GM15510 (cell line): Measurements from ENCODE around the gene TAF10.
A peak's percentile ranks its signal among the peaks of the same experiment; 100 is the strongest.

Source experiments
- POLR2A ChIP-seq: IDR thresholded peaks from 3 replicates; pipeline ENCODE4 v1.6.1; 2011; ENCODE audit warnings: borderline replicate concordance; ENCODE audit not compliant: insufficient read length; ENCODE audit errors: extremely low read depth

TAF10 gene

DNA sequence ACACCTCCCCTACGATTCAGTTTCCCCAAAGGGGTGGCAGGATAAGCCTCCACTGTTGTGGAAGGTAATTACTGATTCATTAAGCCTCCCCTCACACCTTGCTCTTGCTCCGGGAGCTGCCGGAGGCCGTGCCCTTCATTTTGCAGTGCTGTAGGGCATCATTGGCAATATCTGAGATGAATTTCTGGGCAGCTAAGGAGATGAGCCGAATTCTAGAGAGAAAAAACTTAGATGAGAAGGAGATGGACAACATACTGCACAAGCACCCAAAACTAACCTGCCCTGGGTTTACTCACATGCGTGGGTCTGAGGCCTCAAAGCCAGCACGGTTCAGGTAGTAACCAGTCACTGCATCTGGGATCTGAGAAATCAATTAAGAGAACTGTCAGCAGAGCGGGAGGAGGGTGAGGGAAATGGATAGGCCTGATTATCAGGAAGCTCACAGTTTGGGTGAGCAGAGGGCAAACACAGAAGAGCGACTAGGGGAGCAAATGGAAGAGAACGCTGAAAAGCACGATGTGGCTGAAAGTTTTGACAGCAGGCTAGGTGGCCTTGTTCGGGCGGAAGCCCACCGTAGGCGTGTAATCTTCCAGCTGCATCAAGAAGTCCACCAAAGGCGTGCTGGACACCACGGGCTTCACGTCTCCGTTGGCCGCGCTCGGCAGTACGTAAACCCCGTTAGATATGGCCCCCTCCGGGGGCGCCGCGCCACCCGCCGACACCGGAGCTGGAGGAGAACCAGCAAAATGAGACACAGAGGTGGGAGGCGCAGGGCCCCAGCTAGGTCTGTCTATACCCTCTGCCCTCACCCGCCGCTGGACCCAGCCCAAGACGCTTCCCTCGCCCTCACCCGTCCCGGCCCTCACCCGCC lies 689 bp downstream of the TAF10 start:
- no peak for TF ChIP-seq POLR2A

DNA sequence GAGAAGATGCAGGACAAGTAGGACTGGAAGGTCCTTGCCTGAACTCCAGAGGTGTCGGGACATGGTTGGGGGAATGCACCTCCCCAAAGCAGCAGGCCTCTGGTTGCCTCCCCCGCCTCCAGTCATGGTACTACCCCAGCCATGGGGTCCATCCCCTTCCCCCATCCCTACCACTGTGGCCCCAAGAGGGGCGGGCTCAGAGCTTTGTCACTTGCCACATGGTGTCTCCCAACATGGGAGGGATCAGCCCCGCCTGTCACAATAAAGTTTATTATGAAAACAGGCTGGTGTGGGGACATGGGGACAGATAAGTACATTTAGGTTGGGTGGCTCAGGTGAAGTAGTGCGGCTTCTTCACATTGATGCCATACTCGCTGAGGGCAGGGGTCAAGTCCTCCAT lies 1.4 kb downstream of the TAF10 start:
- TF ChIP-seq POLR2A: no peak

DNA sequence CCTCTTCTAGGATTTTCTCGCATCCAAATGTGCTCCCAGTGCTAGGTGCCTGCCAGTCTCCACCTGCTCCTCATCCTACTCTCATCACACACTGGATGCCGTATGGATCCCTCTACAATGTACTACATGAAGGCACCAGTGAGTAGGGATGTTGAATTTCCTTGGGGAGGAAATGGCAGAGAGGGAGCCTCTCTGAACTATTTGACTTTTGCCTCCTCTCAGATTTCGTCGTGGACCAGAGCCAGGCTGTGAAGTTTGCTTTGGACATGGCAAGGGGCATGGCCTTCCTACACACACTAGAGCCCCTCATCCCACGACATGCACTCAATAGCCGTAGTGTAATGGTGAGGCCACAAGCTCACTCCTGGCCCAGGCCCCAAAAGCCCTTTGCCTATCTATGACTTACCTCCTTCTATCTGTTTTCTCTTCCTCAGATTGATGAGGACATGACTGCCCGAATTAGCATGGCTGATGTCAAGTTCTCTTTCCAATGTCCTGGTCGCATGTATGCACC lies 2.5 kb downstream of the TAF10 start:
- no peak for TF ChIP-seq POLR2A

DNA sequence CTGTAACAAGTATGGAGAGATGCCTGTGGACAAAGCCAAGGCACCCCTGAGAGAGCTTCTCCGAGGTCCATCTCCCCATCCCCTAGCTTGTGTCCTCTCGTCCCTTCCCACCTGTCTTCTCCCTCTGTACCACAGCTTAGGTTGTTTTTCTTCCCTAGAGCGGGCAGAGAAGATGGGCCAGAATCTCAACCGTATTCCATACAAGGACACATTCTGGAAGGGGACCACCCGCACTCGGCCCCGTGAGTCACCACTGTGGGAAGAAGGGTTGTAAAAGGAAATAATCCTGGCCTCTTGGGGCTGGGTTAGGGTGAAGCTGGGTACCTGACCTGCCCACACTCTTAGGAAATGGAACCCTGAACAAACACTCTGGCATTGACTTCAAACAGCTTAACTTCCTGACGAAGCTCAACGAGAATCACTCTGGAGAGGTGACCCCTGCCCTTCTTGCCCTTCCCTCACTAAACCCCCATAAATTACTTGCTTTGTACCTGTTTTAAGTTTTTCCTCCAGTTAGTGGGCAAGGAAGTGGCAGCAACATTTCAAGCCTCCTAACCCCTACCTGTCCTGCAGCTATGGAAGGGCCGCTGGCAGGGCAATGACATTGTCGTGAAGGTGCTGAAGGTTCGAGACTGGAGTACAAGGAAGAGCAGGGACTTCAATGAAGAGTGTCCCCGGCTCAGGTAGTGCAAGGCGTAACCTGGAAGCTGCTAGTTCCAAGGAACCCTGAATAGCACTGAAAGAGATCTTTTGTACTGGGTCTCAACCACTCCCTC lies 3.1 kb downstream of the TAF10 start:
- no peak for TF ChIP-seq POLR2A

DNA sequence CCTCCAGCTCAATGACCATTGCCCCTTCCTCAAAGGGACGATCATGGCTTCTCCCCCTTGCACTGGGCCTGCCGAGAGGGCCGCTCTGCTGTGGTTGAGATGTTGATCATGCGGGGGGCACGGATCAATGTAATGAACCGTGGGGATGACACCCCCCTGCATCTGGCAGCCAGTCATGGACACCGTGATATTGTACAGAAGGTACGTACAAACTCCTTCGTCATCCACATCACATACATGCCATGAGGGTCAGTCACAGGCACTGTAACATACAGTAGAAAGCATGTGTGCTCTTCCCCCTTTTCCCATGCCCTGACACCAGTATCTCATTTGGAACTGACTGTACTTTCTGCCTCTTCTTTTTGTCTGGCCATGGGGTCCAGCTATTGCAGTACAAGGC lies 4.0 kb downstream of the TAF10 start:
- TF ChIP-seq POLR2A: no peak

DNA sequence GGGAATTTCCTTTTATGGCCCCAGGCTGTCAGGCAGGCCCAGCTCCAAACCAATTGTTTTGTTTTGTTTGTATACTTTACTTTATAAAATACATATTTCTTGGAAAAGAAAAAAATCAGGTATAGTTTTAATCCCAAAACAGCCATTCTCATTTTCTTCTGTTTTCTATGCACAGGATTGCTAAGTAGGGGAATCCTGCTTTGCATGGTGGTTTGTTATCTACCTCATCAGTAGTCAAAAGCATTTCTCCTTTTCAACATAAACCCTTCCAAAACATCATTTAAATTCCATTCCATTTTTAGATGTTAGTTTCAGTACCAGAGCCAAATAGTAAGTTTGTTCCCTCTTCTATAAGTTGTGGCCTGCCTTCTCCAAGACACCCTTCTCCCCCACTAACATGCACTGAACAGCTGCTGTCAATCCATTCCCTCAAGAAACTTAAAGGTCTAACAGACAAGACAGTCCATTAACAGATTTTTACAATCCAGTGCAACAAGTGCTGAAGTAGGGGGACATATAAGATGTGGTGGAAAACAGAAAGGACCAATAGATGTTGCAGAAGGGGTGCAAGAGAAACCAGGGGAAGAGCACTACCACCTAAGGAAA lies 4.7 kb downstream of the TAF10 start:
- TF ChIP-seq POLR2A: no peak

DNA sequence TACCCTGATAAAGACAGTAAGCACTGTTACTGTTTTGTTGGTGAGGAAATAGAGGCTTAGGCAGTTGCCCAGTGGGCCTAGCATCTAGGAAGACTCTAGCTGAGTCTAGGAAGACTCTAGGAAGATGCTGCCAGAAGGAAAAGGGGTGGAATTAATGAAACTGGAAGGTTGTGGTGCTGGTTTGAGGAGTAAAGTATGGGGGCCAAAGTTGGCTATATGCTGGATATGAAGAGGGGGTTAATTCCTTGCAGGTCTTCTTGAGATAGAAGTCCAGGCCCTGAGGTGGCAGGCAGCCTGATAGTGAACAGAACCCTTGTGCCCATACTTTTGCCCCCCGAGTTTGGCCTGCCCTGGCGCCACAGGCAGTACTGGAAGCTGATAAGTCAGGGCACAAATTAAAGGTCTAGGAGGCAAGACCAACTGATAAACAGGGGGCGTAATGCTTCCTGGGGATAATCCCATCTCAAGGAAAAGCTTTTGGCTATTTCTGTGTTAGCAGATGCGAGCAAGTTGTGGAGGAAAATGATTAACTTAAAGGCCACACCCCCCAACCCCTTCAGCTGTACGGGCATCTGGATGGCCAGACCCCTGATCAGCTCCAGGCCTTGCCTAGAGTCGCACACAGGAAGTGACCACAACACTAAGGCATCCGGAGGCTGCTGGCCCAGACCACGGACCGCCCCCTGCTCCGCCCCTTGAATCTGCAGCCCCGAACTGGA lies 5.4 kb downstream of the TAF10 start:
- TF ChIP-seq POLR2A: peak; percentile 39

- TF ChIP-seq POLR2A: no peak
These were observed 7.2 kb downstream of the TAF10 start for GRCh38 chr11:6604790-6605189.

DNA sequence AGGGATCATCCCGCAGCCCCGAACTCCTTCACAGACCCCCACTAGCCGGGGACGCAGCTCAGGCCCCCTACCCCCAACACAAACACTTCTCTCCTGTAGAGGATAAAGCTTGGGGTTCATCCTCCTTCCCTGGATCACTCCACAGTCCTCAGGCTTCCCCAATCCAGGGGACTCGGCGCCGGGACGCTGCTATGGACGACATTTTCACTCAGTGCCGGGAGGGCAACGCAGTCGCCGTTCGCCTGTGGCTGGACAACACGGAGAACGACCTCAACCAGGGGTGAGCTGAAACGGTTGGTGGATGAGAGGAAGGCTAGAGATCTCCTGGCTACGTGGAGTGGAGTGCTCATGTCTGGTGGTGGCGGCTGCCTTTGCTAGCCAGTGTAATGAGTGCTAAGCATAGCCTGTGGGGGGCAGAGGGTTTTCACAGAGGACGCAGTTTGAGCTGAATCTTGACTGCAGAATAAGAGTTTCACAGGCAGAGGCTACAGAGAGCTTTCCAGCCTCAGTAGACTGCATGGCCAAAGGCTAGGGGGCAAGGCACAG lies 7.9 kb downstream of the TAF10 start:
- no peak for TF ChIP-seq POLR2A

DNA sequence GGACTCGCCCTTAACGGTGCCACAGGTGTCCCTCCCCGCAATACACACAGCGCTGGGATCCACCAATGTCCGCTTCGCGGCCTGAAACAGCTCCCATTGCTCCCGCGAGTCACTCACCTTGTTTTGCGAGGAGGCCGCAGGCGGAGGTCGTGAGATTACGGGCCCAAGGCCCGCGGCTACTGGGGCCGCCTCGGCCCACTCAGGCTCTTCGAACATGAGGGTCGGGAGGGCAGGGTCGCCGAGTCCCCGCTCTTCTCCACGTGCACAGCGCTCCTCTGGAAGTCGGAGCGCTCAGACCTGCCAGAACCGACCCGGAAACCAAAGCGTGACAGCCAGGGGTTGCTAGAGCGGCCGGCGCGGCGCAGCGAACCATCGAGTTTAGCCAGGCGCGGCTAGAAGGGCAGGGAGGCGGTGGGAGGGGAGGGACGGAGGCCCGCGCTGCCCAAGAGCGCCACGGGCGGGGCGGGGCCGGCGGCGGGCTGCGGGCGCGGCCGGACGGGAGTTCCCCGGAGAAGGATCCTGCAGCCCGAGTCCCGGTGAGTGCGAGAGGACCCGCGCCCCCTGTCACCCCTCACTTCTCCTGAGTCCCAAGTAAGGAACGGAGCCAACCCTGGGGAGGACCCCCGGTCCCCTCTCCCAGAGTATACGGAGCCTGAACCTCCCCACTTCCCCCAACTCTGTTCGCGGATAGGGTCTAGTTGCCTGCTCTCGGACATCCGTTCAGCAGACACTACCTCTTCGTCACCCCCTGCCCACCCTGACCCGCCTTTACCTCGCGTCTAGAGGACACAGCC lies 8.5 kb downstream of the TAF10 start, which contains the start of the genes ILK and RRP8:
Gene ILK, plus strand, starts transcription at position 488 of the 794 bp plus-strand sequence. CDS start 498 bp downstream, outside the sequence.
Gene RRP8, minus strand, starts transcription at position 330 of the 794 bp plus-strand sequence. Its CDS starts 114 bp downstream, at position 216.
- peak; percentile 81 for TF ChIP-seq POLR2A

DNA sequence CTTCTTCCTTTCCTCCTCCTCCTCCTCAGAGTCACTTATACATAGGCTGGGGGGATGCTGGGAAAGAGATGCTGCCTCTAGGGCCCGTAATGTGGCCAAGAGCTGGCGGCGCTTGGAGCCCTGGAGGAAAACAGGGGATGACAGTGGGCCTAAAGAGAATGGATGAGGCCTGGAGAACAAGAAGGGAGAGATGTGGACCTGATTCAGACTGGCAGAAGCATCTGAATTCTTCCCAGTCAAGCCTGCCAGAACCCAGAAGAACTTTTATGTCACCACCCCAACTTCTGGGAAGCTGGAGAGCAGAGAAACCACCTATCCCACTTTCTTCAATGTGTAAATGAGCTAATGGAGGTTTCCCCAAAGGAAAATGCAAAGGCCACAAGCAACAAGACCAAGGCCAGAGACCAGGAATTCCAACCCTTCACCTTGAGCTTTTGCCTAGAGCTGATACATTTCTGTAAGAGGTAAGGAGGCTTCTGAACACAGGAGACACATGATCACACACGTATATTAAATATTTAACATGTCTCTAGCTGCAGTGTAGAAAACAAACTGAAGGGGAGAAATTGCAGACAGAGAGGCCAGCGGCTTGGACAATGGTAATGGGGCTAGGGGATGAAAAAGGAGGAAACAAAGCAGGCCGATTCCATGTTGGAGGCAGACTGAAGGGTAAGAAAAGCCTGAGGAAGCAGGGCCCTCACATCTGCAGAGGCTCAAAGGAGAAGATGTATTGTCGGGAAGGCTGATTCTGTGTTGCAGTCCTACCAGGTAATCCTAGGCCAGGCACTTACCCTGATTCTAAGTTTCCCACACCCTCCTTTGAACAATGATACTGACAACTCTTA lies 9.7 kb downstream of the TAF10 start:
- TF ChIP-seq POLR2A: no peak

DNA sequence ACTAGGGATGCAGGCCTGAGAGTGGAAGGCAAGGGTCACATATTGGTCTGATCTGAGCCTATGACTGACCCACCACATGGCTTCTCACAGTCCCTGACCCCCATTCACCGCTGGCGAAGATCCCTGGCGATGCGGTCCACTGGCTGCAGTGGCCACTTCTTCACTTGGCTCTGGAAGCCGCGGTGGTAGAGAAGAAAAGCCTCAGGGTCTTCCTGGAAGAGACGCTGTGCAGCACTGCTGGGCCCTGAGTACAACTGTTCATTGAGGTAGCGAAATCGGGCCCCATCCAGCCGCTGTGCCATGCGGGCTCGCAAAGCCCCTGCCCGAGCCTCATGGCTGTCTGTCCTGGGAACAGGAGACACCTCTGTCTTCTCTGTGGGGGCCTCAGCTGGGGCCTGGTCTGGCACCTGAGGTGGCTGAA lies 11.0 kb downstream of the TAF10 start:
- TF ChIP-seq POLR2A: no peak
